ENCODE measurements around the gene DEGS2.

Gene DEGS2

DNA sequence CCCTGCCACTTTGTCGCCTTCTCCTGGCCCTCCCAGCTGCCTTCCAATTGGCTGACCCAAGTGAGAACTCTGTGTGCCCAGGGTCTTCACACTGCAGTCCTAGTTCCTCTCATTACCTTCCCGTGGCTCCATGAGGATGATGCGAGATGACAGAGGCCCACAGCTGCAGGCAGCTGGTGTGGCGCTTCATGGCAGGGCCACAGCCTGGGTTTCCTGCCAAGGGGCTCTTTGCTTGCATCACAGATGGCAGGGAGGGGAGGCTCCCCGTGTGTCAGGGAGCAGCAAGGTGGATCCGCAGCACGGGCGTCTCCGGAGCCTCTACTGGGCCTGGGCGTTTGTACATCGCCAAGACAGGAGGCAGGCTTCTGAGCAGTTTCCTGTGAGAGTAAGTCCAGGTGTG is 28.9 kb downstream of the DEGS2 start:
- no peak for DNase-seq

DNA sequence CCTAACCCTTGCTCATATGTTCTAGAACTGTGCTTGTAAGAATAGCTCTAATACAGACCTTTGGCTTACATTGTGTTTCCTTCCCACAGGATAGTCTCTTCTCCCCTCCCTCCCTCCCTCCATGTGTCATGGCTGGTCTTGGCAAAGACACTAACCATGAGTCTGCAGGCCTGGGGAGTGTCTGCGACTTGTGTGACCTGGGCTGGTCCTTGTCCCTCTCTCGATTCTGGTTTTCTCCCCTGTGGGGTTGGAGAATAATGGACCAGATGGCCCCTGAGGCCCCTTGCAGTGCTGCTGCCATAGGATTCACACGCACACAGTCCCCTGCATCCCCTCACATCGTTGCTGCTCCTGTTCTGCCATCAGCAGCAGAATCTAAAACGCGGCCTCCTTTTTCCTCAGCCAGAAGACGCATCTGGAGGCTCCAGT is 30.3 kb downstream of the DEGS2 start:
- DNase-seq, result no peak

DNA sequence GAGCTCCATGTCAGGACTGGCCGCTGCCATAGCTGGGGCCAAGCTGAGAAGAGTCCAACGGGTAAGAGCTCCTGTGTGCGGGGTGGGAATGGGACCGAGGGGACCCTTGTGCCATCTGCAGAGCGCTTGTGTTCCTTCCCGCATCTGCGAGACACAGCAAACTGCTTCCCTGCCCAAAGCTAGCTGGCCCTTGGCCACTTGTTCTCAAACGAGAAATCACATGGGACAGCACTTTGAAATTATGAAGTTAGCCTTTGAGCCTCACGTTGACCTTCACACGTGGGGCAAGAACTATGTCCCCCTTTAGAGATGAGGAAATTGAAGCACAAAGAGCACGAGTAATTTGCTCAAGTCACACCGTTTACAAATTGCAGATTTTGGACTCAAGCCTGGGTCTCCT is 30.8 kb downstream of the DEGS2 start:
- DNase-seq, result no peak

DNA sequence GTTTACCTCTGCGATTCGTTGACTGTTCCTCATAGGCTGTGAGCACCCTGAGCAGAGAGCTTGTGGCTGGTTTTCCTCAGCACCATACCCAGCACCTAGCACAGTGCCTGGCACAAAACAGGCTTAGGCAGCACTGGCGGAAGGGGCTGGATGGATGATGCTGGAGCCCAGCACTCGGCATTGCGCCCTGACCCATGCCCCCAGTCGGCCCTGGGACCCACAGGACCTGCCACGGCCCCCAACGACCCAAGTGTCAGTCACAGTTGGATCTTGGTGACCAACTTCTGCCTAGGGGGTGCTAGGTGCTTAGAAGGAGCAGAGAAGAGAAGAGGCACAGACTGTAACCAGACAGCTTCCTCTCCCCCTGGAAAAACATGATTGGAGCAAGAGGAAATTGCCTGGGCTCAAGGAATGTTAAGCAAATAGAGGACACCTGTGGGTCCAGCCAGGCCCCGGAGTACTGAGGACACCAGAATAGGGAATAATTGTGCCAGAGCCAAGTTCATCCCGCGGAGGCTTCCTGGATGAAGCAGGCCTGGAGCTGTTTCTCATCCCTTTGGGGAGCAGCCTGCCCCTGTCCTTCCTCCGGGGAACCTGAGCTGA is 31.5 kb downstream of the DEGS2 start:
- no peak for DNase-seq

DNA sequence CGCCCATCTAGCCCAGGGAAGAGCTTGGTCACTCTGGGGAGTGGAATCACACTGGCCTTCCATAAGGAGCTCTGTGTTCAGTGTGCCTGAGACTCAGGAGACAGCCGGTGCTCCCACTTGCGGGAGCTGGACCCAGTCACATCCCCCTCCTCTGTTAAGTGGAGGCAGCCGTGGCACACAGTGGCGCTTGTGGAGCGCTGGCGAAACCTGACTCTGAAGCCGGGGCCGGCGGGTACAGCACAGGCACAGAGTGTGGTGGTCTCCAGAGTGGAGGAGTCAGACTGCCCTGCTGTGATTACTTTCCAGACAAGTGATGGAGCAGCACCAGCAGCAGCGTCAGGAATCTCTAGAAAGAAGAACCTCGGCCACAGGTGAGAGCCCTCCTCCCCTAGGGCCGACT is 33.0 kb downstream of the DEGS2 start:
- no peak for DNase-seq

DNA sequence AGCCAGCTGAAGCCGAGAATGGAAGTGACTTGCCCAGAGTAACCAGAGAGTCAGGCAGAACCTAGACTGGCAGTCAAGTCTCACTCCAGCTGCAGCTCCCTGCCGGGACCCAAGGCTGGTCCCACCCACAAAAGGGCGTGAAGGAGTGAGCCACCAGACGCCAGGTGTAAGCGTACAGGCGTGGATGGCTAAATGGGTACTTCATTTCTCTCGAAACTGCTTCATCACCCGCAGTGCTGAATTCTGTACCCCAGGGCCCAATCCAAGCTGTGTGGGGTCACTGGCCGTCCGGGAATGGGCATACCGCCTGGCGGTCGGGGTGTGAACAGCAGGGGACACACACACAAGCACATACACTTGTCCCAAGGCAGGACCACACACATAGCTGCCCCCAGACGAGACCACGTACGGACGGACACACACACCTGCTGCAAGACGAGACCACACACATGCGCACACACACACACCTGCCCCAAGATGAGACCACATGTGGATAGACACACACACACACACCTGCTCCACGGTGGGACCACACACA is 34.8 kb downstream of the DEGS2 start:
- DNase-seq, result no peak

DNA sequence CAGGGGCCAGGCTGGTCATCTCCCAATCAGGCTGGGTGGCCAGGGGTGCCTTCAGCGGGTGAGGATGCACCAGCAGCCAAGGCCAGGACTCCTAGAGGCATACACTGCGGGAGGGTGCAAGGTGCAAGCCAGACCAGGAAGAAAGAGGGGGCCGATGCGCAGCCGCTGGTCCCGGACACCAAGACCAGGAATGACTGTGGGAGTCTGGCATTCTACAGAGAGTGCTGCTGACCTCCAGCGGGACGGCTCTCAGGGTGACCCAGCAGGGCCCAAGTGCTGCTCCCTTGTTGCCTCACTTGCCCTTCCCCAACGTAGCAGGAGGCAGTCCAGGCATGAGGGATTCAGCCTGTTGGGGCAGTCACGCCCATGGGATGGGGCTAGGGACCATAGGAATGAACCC is 35.8 kb downstream of the DEGS2 start:
- no peak for DNase-seq

DNA sequence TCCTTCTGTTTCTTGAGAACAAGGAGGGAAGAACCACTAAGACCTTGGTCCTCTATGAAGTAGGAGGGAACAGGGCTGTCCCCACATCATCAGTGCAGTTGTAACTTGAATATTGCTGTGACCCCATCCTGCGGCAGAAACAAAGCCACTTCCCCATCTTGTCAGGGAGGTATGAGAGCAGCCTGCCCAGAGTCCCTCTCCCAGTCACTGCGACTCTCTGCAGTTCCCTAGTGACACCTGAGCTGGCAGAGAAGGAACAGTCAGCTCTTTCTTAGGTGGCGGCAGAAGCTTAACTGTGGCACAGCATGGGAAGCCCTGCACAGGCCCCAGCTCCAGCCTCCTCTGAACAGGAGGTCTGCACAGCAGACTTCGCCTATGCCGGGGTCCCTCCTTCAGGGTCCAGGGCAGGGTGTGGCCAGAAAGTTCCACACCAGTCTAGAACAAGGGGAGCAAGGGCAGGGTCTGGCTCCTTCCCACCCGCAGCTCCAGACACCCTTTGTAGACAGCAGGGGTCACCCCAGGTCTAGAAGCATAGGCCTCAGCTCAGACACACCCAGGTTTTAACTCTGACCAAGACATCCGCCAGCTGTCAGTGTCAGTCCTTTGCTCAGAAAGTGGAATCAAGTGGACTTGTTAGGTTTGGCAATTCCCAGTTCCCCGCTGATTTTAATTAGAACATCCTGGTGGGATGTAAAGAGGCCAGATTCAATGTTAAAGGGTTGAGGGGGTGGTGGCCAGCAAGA is 36.8 kb downstream of the DEGS2 start:
- DNase-seq, result no peak

DNA sequence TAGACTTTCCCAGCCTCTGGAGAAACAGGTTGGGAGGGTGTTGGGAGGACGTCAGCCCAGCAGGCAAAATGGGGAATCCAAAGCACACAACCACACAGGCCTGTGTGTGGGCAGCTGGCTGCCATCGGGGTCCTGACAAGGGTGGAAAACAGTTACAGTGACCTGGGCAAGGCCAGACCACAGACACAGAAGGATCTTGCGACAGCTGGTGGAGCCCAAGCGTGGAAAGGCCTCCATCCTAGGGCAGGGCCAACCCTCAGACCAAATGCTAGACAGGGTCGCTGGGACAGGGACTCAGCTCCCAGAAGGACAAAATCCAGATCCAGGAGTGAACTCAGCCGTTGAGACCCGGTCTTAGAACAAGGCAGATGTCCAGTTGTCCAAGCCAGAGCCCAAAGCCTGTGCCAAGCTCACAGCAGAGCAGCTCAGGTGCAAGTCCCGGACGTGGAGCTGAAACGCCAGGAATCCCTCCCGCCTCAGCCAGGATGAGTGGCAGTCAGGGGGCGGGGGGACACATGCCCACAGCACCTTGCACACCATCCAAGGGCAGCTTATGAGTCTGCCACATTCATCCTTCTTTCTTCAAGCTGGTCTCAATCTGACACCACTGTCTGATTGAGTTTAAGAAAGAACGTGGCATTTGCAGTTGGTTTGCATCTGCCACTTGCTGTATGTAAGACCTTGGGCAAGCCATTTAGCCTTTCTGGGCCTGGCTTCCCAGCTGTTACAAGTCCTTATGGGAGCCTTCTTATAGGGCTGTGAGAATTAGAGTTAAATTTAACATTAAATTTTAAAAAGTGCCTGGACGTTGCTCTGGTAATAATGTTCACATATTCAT is 37.6 kb downstream of the DEGS2 start:
- no peak for DNase-seq

DNA sequence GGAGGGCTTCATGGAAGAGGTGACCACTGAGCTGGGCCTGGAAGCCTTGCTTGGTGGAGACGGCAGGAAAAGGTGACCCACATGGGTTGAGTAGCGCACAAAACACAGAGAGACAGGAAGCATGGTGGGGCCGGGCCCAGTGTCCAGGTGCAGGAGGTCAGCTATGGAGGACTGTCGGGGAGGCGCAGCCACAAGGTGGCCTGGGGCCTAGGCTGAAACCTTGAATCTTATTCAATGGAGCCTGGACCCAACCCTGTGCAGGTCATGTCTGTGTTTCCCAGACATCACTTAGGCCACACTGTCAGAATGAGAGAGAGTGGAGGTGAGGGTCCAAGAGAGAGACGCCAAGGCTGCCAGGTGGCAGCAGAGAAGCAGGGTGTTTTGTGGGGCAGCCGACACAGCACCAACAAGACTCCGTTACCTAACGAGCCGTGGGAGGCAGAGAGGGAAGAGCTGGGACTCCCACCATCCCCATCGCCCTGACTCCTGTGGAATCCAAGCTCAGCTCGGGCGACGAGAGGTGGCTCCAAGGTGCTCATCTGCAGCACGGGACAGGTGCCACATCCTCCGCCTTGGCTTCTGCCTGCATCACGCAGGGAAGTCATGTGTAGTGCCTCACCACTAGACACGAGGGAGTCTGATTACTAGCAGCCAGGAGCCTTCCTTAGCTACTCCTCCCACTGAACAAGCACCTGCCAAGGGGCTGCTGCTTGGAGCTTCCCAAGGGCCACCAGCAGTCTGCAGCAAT is 38.7 kb downstream of the DEGS2 start:
- no peak for DNase-seq

DNA sequence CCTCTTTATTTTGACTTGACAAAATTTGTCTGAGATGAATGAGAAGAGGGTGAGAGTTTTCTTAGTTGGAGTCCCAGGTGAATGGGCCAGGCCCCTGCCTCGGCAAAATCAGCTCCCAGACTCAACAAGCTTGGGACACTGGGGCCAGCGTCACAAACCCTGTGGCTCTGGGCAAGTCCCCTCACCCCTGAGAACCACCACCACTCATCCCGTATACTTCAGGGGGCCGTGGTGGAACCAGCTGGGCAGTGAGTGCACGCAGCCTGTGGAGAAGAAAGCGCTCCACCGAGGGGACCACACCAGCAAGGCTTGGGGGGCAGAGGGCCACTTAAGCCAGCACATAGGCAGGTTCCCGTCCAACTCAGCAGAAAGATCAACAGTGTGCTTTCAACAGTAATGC is 40.2 kb downstream of the DEGS2 start:
- no peak for DNase-seq

DNA sequence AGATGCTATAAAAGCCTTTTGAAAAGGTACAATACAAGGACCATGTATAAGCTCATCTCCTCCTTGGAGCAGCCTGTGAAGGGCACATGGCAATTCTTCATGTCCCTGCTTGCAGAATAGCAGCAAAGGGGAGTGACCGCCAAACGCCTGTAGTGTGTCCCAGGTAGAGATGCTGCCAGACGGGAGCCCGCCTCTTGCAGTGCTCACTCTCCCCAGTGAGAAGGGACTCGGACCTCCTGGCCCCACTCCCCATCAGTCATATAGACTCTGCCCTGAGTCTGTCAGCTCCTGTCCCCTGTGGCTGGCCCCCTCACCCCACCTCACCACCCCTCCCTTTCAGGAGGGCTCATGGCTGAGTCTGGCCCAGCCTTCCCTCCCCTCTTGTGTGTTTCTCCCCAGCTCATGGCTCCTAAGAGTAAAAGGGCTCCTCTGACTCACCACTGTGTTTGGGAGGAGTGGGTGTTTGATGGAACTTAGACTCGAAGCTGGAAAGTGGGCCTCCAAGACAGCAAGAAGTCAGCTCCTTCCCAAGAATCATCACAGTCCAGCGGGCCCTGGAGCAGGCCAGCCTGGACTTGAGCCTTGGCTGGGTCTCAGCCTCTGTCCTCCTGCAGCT is 40.9 kb downstream of the DEGS2 start:
- no peak for DNase-seq

DNA sequence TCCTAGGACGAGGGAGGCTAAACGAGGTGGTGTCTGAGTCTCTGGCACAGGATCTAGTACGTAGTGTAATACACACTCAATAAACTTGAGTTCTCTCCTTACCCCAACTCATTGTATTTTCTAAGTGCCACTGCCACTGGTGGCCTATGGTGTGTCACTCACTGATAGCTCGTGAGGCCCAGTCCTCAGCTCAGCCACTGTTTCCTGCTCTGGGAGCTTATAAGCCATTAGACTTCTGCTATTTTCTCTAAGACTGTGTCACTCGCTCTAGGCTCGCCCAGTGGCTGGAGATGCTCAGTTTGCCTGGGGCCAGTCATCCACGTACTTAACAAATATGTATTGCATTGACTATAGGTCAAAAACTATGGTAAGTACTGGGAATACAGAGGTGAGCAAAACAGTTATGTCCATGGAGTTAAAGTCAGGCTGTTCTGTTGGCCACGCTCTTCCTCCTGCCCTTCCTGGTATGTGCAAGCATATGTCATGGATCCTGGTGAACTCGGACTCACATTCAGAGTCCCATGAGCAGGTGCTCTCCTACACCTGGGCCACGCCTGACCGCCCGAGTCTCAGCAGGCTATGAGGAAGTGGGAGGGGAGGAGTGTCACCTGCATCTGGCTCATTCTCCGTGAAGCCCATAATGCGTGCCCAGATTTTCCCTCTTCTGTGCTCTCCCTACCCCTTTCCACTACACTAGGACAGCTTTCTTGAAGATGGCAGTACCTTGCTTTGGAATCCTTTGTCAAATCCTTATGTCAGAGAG is 41.6 kb downstream of the DEGS2 start:
- no peak for DNase-seq

DNA sequence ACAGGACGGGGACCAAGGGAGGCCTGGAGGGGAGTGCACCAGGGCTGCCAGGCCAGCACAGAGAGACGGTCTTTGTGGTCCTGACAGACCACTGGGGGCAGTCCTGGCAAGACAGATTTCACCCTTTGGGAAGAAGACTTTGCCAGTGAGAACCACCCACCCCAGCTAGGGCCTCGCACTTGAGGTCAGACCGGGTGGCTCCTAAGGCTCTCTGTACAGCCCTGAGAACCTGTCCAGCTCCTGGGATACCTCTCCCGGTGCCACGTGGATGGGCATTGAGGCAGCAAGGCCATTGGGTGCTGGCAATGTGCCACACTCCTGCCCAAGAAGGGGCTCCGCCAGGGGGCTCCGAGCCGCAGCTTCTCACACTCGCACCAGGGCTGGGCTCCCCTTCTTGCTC is 42.4 kb downstream of the DEGS2 start:
- no peak for DNase-seq

DNA sequence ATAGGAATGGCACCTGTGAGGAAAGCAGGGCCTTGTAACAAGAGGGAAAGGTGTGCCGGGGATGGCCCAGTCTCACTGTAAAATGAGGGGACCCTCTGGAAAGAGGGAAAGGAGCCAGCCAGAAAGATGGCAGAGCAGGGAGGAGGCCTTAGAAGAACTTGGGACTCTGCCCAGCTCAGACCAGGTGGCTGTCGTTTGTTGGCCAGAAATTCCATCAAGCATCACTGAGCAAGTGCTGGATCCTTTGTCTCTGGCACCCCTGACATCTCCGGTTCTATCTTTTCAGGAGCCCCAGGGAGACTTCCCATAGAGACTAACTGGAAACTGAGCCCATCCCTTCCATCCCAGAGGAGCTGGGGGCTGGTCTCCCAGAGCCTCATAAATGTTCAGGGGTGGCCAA is 43.3 kb downstream of the DEGS2 start:
- DNase-seq, result no peak

DNA sequence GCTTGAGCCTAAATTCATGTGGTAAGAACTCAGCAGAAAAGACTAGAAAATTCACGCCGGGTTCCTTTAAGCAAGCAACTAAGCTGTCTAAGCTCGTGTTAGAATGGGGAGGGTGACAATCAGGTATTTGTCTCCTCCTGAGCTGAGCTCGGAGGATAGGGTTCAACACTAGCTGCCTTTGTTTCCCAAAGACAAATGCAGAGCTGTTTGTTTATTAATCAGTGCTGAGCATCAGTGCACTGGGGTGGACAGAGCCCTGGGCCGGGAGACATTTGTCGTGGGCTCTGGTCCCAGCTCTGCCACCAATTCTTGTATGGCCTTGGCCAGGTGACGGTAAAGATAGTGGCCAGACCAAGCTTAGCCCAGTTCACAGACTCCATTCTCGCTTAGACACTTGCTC is 43.7 kb downstream of the DEGS2 start:
- DNase-seq, result no peak

DNA sequence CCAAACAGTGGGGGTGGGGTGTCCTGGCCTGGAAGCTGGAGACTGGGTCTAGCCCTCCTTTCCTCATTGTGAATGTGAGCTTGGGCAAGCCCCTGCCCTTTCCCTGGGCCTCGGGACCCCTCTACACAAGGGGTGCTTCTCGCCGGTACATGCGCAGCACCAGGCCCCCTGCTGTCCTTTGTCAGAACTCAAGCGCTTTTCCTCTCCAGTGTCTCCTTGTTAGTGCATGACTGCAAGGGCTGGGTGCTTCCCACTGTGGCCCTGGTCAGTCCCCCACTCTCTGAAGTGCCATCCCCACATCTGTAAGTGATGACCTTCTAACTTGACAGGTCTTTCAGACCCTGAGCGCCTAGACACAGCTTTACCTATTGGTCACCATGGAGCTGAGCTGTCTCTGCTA is 44.2 kb downstream of the DEGS2 start:
- DNase-seq, result no peak

DNA sequence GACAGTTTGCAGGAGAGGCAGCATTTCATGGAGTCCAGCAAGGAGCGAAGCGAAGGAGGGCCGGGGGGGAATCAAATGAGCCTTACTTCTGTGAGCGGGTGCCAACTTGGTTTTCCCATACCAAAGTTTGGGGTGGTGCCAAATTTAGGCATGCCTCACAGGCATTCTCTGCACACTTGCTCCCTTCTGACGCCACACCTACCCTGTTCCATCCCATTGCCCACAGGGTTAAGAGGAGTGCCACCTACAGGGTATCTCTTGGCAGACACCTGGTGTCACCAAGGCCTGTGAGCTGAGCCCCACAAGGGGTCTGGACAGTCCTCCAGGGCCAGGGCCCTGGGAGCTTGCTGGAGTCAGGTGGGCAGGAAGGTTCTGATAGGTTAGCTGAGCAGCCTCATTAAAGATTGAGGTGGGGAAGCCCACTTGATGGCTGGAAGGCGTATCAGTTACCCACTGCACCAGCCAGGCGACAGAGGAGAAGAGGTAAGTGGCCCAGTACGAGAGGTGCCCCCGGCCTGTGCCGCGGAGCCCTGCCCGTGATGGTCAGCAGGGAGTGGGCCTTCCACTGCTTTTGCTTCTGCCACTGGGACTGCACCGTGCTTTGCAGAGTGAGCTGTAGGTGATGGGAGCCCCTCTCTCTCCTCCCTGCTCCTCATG is 45.2 kb downstream of the DEGS2 start:
- no peak for DNase-seq

DNA sequence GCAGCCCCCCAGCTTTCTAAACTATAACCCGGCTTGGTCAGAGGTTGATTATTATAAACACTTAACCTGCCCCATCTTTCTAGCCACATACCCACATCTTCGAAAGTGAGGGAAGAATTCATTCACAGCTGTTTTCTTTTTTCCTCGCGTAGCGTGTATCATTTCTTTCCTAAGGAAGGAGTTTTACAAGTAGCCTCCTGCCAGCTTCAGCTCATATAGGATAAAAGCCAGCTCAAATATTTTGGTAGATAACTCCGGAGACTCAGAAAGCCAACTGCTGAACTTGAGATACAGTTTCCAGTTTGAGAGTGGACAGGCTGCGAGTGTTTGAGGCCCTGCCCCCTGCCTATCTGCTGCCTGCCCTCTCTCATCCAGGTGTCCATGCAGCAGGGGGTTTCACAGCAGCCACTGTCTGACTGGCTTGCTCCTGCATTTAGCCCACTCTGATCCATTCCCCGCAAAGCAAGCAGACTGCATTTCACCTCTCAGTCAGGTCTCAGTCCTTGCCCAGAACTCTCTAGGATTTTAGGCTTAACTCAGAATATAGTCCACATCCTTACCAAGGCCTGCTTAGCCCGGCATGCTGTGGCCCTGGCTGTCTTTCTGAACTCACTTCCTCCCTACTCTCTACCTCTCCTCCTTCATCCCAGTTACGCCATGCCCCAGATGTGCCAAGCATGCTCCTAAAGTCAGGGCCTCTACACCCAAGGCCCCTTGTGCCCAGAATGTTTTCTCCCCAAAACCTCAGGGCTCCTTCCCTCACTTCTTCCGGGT is 47.3 kb downstream of the DEGS2 start:
- no peak for DNase-seq

DNA sequence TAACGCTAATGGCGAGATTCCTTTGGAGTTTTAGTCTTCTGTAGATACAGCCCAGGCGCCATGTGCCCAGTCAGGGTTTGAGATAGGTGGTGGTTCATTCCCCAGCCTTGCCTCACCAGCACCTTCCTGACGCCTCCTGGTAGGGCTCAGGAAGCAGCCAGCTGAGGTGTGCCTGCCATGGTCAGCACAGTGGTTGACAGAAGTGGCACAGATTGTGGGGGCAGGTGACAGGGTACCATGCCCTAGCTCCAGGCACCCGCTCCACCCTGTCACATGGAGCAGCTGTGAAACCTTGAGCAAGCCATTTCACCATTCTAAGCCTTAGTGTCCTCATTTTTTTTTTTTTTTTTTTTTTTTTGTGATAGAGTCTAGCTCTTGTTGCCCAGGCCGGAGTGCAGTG is 48.6 kb downstream of the DEGS2 start:
- DNase-seq, result no peak

DNA sequence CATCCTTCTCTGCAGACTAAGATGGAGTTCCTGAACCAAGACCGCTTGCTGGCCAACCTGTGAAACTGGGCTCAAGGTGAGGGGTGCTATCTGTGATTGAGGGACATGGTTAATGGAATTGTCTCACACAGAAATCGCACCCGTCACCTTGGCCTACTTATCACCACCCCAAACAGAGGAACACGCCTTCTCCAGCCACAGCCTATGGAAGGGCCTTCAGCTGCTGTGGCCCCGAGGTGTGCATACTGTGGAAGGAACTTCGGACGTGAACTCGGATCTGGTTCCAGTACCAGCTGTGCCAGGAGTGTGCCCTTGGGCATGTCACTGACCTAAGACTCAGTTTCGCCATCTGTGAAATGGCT is 49.9 kb downstream of the DEGS2 start:
- DNase-seq, result no peak
